NB4 (cell line): ENCODE measurements around the gene CRAMP1.

ENCODE experiments used
- DNase-seq: peaks from one replicate; pipeline ENCODE4 v3.0.0; 2010; ENCODE audit warnings: low read depth
- H3K4me3 ChIP-seq: one replicate; pipeline ENCODE4 v1.5.1; 2011; ENCODE audit warnings: mild to moderate bottlenecking, low read depth, low read length, moderate library complexity
- MYC ChIP-seq: IDR thresholded peaks from 2 replicates; pipeline ENCODE4 v1.6.1; 2011; ENCODE audit warnings: low read depth, low read length
- POLR2A ChIP-seq: IDR thresholded peaks from 2 replicates; pipeline ENCODE4 v1.6.1; 2011; ENCODE audit warnings: mild to moderate bottlenecking; ENCODE audit not compliant: insufficient read length; ENCODE audit errors: extremely low read depth
- TF ChIP-seq, protein P1 (sequence below): IDR thresholded peaks from one replicate; pipeline ENCODE4 v1.5.1; 2012; ENCODE audit warnings: low read depth, low read length
- TF ChIP-seq, protein P2 (sequence below): IDR thresholded peaks from 2 replicates; pipeline ENCODE4 v1.6.1; 2011; ENCODE audit warnings: low read depth, low read length

CRAMP1 gene

DNA sequence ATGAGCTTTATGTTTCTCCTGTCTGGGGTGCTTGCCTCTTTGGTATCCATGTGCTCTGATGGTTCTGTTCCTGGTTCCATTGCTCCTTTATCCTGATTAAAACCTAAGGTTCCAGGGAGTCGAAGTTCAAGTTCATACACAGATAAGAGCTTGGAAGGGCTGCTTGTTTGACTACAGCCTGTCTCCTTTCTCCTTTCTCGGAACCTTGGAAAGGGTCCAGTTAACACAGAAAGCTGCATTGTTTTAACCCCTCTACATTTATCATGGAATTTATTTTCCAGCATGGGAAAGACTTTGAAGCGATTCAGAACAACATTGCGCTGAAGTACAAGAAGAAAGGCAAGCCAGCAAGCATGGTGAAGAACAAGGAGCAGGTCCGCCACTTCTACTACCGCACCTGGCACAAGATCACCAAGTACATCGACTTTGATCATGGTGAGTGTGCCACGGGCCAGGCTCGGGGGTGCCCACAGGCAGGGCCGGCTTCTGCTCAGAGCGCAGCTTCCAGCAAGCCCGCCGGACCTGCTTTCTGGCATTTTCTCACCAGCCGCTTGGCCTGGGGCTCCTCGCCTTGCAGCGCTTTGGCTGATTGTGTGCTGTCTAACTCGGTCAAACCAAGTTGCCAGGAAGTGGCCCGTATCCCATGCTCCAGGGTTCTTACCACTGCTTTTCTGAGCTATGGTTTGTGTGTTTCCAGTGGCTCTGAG, 19.9 kb downstream of the CRAMP1 start:
- no peak for DNase-seq
- H3K4me3 ChIP-seq: no peak overlapping the region
- TF ChIP-seq, protein P1, sequence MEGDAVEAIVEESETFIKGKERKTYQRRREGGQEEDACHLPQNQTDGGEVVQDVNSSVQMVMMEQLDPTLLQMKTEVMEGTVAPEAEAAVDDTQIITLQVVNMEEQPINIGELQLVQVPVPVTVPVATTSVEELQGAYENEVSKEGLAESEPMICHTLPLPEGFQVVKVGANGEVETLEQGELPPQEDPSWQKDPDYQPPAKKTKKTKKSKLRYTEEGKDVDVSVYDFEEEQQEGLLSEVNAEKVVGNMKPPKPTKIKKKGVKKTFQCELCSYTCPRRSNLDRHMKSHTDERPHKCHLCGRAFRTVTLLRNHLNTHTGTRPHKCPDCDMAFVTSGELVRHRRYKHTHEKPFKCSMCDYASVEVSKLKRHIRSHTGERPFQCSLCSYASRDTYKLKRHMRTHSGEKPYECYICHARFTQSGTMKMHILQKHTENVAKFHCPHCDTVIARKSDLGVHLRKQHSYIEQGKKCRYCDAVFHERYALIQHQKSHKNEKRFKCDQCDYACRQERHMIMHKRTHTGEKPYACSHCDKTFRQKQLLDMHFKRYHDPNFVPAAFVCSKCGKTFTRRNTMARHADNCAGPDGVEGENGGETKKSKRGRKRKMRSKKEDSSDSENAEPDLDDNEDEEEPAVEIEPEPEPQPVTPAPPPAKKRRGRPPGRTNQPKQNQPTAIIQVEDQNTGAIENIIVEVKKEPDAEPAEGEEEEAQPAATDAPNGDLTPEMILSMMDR: no peak
- TF ChIP-seq, protein P2, sequence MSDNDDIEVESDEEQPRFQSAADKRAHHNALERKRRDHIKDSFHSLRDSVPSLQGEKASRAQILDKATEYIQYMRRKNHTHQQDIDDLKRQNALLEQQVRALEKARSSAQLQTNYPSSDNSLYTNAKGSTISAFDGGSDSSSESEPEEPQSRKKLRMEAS: no peak

DNA sequence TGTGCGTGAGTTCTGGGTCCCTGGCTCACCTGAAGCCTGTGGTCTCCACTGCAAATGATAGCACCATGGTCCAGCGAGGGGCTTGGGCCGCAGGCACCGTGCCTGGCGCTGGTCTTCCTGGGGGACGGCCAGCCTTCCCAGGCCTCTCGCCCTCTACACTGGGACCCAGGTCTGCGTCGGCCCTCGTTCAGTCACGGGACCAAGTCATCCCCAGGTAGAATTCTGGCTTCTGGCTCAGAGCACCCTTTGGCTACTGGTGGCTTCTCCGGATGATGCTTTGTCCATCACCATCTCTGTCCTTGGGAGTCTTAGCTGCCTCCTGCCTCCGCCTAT, 20.4 kb downstream of the CRAMP1 start:
- H3K4me3 ChIP-seq: no peak overlapping the region
- TF ChIP-seq, protein P2: no peak
- TF ChIP-seq MYC: no peak
- no peak for TF ChIP-seq POLR2A
- TF ChIP-seq, protein P1: no peak
- no peak for DNase-seq

DNA sequence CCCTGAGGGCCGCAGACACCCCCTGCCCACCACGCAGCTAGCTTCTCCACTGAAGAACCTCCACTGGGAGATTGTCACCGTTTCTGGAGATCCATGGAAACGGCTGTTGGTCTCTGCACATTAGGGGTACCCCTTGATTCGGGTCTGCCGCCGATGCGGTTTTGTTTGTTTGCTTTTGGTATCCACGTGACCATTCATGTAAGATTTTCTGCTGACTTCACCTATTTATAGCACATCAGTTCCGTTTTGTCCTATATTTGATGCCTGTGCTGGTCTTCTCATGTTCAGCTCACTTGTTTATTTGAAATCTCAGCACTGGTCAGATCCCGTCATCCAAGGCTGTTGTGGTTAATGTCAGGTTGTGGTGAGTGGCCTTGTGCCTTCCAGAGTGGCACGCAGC, 21.1 kb downstream of the CRAMP1 start:
- H3K4me3 ChIP-seq: no peak overlapping the region
- no peak for DNase-seq
- no peak for TF ChIP-seq MYC
- TF ChIP-seq, protein P1: no peak

DNA sequence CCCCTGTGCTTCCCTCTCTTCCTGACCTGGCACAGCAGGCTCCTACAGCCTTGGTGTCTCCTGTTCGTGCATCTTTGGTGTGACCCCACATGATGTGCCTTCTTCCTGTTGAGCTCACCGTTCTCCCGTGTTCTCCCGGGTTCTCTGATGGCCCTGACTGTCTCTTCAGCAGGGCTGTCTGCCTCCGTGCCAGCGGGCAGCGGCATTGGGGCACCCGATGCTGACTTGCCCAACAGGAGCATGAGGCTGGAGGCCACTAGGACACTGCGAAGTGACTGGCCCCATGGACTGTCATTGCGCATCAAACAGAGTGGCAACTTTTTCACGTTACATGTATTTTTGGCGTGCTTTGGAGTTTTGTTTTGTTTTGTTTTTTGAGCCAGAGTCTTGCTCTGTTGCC, 22.4 kb downstream of the CRAMP1 start:
- no peak for DNase-seq
- H3K4me3 ChIP-seq: no peak overlapping the region
- TF ChIP-seq, protein P1: no peak
- TF ChIP-seq, protein P2: no peak
- TF ChIP-seq MYC: no peak
- TF ChIP-seq POLR2A: no peak

DNA sequence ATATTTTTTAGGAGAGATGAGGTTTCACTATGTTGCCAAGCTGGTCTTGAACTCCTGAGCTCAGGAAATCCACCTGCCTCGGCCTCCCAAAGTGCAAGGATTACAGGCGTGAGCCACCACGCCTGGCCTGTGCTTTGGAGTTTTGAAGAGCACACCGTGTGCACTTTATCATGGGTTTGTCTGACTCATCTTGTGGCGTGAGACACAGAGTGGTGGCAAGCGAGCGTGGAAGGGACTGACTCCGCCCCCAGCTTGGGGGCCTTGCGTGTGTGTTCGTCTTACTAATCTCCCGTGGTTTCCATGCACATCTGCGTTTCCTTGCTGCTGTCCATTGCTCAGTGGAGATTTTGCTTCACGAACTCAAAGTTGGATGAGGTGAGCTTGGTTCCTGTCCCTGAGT, 22.9 kb downstream of the CRAMP1 start:
- TF ChIP-seq, protein P2: no peak
- TF ChIP-seq, protein P1: no peak
- TF ChIP-seq MYC (no peak), POLR2A (no peak)
- no peak overlapping the region for H3K4me3 ChIP-seq
- peak; percentile 14 for DNase-seq

DNA sequence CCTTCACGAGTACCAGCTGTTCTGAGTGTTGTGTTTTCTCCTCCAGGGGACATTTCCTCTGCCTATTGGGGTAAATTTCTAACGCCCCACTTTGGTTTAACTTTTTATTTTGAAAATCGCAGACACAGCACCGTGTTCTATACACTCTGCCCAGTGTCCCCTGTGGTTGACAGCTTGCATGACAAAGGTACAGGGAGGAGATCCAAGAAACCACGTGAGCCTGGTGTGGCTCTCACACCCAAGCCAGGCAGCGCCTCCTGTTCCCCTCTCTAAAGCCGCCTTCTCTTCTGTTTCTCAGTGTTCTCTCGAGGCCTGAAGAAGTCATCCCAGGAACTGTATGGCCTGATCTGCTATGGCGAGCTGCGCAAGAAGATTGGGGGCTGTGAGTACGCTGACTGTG, 25.4 kb downstream of the CRAMP1 start:
- TF ChIP-seq, protein P1: no peak
- no peak for TF ChIP-seq POLR2A
- TF ChIP-seq MYC: no peak
- TF ChIP-seq, protein P2: no peak
- no peak overlapping the region for H3K4me3 ChIP-seq
- no peak for DNase-seq
